Stomach (tissue), 9 donors: ENCODE results near the gene MAGI2. TPM values are rescaled to one million over a fixed set of nuclear protein-coding genes. Genes with fewer than 3 reads are reported as not detected.

Experiments used
- DNase-seq, 2 donors: peaks; one replicate each; pipeline versions ENCODE4 v3.0.0 to v3.0.0-alpha.2; 2013 to 2019
- H3K27ac ChIP-seq, 5 donors: fragments of 200-600 bp in 4 of 5; sonication (generic) in 4 of 5; one replicate each; pipeline ENCODE4 v1.5.1; 2013 to 2019; ENCODE audit warnings: mild to moderate bottlenecking in 1 of 5, moderate library complexity in 1 of 5
- H3K27me3 ChIP-seq, 3 donors: fragments of 200-600 bp; sonication (generic); one replicate each; pipeline ENCODE4 v1.5.1; 2017 to 2019; ENCODE audit warnings: mixed run types in 1 of 3
- H3K36me3 ChIP-seq, 4 donors: fragments of 200-600 bp; sonication (generic); 1 replicate in 3 of 4; 2 replicates in 1 of 4; pipeline ENCODE4 v1.5.1; 2016 to 2019
- H3K4me1 ChIP-seq, 4 donors: fragments of 200-600 bp; sonication (generic); one replicate each; pipeline ENCODE4 v1.5.1; 2016 to 2019
- H3K4me3 ChIP-seq, 4 donors: fragments of 200-600 bp; sonication (generic) in 3 of 4; one replicate each; pipeline ENCODE4 v1.5.1; 2016 to 2019; ENCODE audit warnings: mild to moderate bottlenecking in 1 of 4
- H3K9me3 ChIP-seq, 4 donors: fragments of 200-600 bp; sonication (generic); one replicate each; pipeline ENCODE4 v1.5.1; 2016 to 2019
- EP300 ChIP-seq: sonication (generic); formaldehyde crosslinking; IDR thresholded peaks from one replicate; pipeline ENCODE4 v1.6.1; 2017; ENCODE audit warnings: antibody characterized with exemption
- POLR2A ChIP-seq, 4 donors: fragments of 450-650 bp; IDR thresholded peaks; one replicate each; pipeline ENCODE4 v1.6.1; 2016; ENCODE audit warnings: antibody characterized with exemption in 4 of 4, control low read depth in 2 of 4, mild to moderate bottlenecking in 1 of 4, moderate library complexity in 1 of 4
- POLR2AphosphoS5 ChIP-seq, 3 donors: sonication (generic); formaldehyde crosslinking; IDR thresholded peaks; one replicate each; pipeline ENCODE4 v1.6.1; 2016; ENCODE audit warnings: antibody characterized with exemption in 3 of 3
- WGBS, 5 donors: extraction: QIAGEN DNeasy Blood & Tissue Kit in 3 of 5; methylation state at CpG; one replicate each; pipeline versions ENCODE4 v1.1.5 to v1.1.7; 2013 to 2018; 5-methylcytosine and 5-hydroxymethylcytosine counted together
- intact Hi-C: fragments of 100-400 bp; cut with DNase I; formaldehyde crosslinking; loops from one replicate; pipeline ENCODE4 v1.15.1; 2023; ENCODE audit warnings: low total_unique reads
- polyA plus RNA-seq, 3 donors: library from polyadenylated mRNA; stranded (reverse); fragments of 200-250 nt; gene quantifications; one replicate each; pipeline ENCODE4 v1.2.3, GENCODE V29; 2013
- total RNA-seq, 5 donors: library from RNA; depleted of rRNA; stranded (reverse); fragments of >200 nt; gene quantifications; one replicate each; pipeline versions ENCODE4 v1.1.0 to v1.2.3, GENCODE V29; 2014 to 2016
- TF ChIP-seq, protein P1 (sequence below), 7 experiments: fragments of 450-650 bp in 4 of 7; fragments of 200-600 bp in 3 of 7; sonication (generic) in 3 of 7; IDR thresholded peaks; one replicate each; pipeline ENCODE4 v1.5.1; 2016 to 2019; ENCODE audit warnings: antibody characterized with exemption in 7 of 7, control low read depth in 2 of 7, mild to moderate bottlenecking in 1 of 7
- donor health status: healthy with polysubstance abuse.
- donor health status: Bipolar disorder and iron deficiency.
- donor health status: healthy.

The MAGI2 gene
- total and polyA plus RNA-seq, 8 donors, result 0.92 to 53.9 (median 5.8) TPM

DNA sequence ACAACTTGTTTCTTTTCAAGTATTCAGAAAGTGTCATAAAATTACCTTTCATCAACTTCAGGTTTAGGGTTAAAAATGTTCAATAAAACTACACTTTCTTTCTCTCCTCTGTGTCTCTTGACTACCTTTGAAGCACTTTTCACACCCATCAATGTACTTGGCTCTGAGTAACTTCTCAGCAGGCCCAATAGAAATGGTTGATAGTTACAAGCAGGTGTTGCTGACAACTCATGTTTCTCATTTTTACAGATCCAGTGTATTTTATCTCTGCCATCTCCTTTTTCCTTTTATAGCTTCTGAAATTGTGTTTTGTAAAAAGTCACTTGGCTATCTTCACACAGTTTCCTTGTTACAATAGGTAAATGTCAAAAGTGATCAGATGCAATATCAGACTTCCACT lies 1306.9 kb downstream of the MAGI2 start:
- intact Hi-C loops, result no loop called here
- Histone ChIP-seq H3K27ac (no peak overlapping the region), H3K9me3 (no peaks in the 10 kb centered on the region), H3K36me3 (no peaks in the 10 kb centered on the region), H3K4me3 (no peak overlapping the region), H3K27me3 (no peaks in the 10 kb centered on the region), H3K4me1 (no peaks in the 10 kb centered on the region)
- no peak for DNase-seq
- TF ChIP-seq POLR2A (IDR thresholded peaks at IDR 0.05), result no peak
- TF ChIP-seq, protein P1, sequence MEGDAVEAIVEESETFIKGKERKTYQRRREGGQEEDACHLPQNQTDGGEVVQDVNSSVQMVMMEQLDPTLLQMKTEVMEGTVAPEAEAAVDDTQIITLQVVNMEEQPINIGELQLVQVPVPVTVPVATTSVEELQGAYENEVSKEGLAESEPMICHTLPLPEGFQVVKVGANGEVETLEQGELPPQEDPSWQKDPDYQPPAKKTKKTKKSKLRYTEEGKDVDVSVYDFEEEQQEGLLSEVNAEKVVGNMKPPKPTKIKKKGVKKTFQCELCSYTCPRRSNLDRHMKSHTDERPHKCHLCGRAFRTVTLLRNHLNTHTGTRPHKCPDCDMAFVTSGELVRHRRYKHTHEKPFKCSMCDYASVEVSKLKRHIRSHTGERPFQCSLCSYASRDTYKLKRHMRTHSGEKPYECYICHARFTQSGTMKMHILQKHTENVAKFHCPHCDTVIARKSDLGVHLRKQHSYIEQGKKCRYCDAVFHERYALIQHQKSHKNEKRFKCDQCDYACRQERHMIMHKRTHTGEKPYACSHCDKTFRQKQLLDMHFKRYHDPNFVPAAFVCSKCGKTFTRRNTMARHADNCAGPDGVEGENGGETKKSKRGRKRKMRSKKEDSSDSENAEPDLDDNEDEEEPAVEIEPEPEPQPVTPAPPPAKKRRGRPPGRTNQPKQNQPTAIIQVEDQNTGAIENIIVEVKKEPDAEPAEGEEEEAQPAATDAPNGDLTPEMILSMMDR (IDR thresholded peaks at IDR 0.05), result no peak

DNA sequence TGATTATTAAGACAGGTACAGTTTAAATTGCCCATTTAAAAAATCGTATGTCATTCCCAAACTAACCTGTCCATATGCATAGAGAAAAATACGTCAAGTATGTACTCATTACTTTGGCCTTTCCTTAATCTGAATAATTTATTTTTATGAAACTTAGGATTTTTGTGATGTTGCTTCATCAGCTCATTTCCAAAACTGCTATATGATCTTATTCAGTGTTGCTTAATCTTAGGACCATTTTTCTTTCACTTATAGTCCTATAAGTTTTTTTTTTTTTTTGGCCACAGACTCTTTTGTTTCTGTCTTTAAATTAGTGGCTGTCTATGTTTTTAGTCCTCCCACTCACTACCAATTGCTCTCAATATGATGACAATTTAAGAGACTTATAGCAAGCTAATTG lies 1309.8 kb downstream of the MAGI2 start:
- WGBS, 5 donors, result 85 to 96% (median 94%) methylated on average over 2 of the region's 2 CpGs
- Histone ChIP-seq H3K27ac (no peak overlapping the region), H3K27me3 (no peaks in the 10 kb centered on the region), H3K36me3 (no peaks in the 10 kb centered on the region), H3K4me1 (no peaks in the 10 kb centered on the region), H3K4me3 (no peak overlapping the region), H3K9me3 (no peaks in the 10 kb centered on the region)
- TF ChIP-seq, protein P1 (IDR thresholded peaks at IDR 0.05), result no peak
- no peak for TF ChIP-seq EP300
- intact Hi-C loops, result no loop called here
- no peak for DNase-seq

DNA sequence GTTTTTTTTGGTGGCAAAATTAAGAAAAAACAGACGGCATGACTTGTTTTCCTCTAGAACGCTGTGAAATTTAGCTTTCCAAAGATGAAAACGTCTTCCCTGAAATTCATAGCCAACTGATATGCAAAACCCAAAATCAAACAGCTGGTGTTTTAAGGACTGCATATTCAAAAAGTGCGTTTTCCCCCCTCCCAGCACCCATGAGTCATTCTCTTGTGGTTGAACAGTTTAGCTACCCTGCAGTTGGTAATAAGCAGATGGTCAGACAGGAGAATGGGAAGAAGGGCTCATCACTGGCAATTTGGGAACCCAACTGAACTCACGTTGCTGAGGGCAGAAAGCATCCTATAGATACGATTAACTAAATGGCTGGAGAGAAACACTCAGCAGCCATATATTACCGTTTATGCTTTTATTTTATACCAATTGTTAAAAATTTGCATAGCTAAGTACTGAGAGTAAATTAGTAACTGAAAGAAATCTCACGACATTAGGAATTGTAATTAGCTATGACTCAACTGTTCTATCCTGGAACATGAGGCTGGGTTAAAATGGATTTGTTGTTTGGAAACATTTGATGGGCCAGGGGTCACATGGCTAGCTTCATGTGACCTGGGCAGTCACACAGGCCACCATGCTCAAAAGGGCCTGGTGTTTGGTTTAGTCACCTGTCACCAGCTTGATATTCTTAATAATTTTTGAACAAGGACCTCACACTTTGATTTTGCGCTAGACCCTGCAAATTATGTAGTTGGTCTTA lies 1311.8 kb downstream of the MAGI2 start:
- TF ChIP-seq POLR2AphosphoS5 (IDR thresholded peaks at IDR 0.05) (no peak), POLR2A (IDR thresholded peaks at IDR 0.05) (no peak), EP300 (no peak)
- TF ChIP-seq, protein P1 (IDR thresholded peaks at IDR 0.05), result no peak
- 73 to 84% (median 79%) methylated on average over 9 of the region's 9 CpGs for WGBS, 5 donors

DNA sequence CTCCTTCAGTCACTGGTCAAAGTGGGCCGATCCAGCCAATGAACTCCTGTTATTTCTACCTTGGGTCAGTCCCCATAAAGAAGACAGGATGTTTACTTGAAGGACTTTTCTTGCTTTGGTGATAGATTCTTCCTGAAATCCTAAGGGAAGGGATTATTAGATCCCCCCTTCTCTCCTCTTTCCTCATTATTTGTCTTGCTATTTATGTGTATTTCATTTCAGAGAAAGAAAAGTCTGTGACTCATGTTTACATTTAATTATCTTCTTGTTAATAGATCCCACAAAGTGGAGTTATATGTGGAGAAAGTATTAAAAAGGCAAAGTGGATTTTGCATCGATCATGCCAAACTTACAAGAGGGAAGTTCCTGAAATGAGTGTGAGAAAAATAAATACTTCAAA lies 1313.4 kb downstream of the MAGI2 start:
- Histone ChIP-seq H3K4me1 (no peaks in the 10 kb centered on the region), H3K36me3 (no peaks in the 10 kb centered on the region), H3K27ac (no peak overlapping the region), H3K4me3 (no peak overlapping the region), H3K9me3 (no peaks in the 10 kb centered on the region), H3K27me3 (no peaks in the 10 kb centered on the region)
- no peak for TF ChIP-seq POLR2AphosphoS5 (IDR thresholded peaks at IDR 0.05)
- DNase-seq, result no peak
- intact Hi-C loops, result no loop called here
- WGBS, 5 donors, result 65 to 73% (median 71%) methylated on average over 2 of the region's 2 CpGs

More for the DNA sequence above, 1311.8 kb downstream of the MAGI2 start:
- Histone ChIP-seq H3K4me3 (no peak overlapping the region), H3K27ac (no peak overlapping the region), H3K4me1 (no peaks in the 10 kb centered on the region), H3K27me3 (no peaks in the 10 kb centered on the region), H3K9me3 (no peaks in the 10 kb centered on the region), H3K36me3 (no peaks in the 10 kb centered on the region)
- DNase-seq, result no peak
- intact Hi-C loops, result no loop called here

DNA sequence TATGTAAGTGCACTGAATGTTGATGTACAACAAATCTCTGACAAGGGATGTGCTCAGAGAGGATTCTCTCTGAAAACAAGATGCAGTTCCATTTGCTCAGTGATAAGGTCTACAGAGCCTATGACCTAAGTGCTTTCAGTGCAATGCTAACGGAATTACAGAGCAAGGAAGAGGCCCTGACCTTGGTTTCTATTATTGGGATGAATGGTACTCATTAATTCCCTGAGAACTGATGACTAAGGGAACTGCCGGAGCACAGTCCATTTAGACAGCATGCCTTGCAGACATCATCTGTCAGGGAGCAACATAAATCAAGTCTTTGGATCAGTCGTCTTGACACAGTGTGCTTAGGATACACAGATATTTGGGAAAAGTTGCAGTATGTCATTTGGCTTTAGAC lies 1314.1 kb downstream of the MAGI2 start:
- Histone ChIP-seq H3K27ac (no peak overlapping the region), H3K4me1 (no peaks in the 10 kb centered on the region), H3K27me3 (no peaks in the 10 kb centered on the region), H3K9me3 (no peaks in the 10 kb centered on the region), H3K4me3 (no peak overlapping the region), H3K36me3 (no peaks in the 10 kb centered on the region)
- DNase-seq, result peak in 1 of 2 donors; percentile 20
- intact Hi-C loops, result no loop called here
- 40 to 67% (median 52%) methylated on average over 3 of the region's 3 CpGs for WGBS, 5 donors
- TF ChIP-seq EP300 (no peak), POLR2AphosphoS5 (IDR thresholded peaks at IDR 0.05) (peak in 1 of 3 donors; percentile 29), POLR2A (IDR thresholded peaks at IDR 0.05) (no peak)
- TF ChIP-seq, protein P1 (IDR thresholded peaks at IDR 0.05), result no peak
